Measurements from ENCODE around the gene AFDN. TPM values are rescaled to one million over a fixed set of nuclear protein-coding genes. Genes with fewer than 3 reads are reported as not detected.

AFDN gene
- total RNA-seq (113 and 299 TPM in 2 replicates), polyA plus RNA-seq (119 and 172 TPM in 2 replicates)

- Histone ChIP-seq H3K4me3 (peak within 1 kb of the TSS; percentile 86), H3K27ac (peak within 1 kb of the TSS; percentile 68)
- TF ChIP-seq, protein P1, sequence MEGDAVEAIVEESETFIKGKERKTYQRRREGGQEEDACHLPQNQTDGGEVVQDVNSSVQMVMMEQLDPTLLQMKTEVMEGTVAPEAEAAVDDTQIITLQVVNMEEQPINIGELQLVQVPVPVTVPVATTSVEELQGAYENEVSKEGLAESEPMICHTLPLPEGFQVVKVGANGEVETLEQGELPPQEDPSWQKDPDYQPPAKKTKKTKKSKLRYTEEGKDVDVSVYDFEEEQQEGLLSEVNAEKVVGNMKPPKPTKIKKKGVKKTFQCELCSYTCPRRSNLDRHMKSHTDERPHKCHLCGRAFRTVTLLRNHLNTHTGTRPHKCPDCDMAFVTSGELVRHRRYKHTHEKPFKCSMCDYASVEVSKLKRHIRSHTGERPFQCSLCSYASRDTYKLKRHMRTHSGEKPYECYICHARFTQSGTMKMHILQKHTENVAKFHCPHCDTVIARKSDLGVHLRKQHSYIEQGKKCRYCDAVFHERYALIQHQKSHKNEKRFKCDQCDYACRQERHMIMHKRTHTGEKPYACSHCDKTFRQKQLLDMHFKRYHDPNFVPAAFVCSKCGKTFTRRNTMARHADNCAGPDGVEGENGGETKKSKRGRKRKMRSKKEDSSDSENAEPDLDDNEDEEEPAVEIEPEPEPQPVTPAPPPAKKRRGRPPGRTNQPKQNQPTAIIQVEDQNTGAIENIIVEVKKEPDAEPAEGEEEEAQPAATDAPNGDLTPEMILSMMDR (IDR thresholded peaks at IDR 0.05; ENCODE audit: low read depth, low read length) = no peak
Measured at GRCh38 chr6:167826896-167827582, at the start of gene AFDN. Gene AFDN (plus strand): TSS chr6:167826911. CDS start chr6:167827133, 222 bp downstream.

DNA sequence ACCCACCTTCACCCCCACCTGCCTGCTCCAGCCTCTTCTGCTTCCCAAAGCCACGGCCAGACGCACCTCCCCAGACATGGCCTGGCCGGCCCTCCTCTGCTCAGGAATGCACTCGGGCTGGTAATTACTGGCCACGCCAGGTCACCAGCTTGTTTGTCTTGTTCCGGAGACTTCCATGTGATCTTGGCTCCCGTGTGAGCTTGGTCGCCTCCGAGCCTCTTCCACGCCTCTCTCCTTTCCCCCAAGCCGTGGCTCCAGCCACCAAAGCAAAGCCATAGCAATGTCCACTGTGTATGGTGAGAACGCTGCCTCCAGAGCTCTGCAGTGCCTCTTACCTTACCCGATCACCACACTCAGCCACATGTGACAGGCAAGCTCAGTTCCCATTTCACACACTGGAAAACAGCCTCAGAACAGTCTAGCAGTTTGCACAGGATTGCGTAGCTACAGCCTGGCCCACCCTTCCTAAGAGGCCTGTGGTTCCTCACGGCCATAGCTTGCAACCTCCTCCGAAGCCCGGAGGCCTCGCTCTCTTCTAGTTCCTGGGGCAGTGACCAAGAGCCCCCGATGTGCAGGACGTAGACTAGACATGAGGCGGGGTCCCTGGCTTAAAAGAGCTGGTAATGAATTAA lies 48.1 kb upstream of the AFDN start:
- H3K4me1 ChIP-seq (ENCODE audit: low read depth) = no peaks in the 10 kb centered on the region
- TF ChIP-seq, protein P1 (IDR thresholded peaks at IDR 0.05; ENCODE audit: low read depth, low read length) = no peak
- H3K27ac ChIP-seq = no peak overlapping the region
- H3K9me3 ChIP-seq (ENCODE audit: low read depth) = no peaks in the 10 kb centered on the region
- no peak overlapping the region for H3K4me3 ChIP-seq
- no peak for DNase-seq (ENCODE audit: low read depth in 1 of 2, low spot score in 1 of 2)
- no peaks in the 10 kb centered on the region for H3K36me3 ChIP-seq
- no peaks in the 10 kb centered on the region for H3K27me3 ChIP-seq

More at GRCh38 chr6:167826896-167827582, at the start of gene AFDN:
- H3K36me3 ChIP-seq = peaks cover 7% of the 10 kb centered on the region
- peaks cover 29% of the 10 kb centered on the region for H3K4me1 ChIP-seq (ENCODE audit: low read depth)
- no peaks in the 10 kb centered on the region for H3K27me3 ChIP-seq
- H3K9me3 ChIP-seq (ENCODE audit: low read depth) = no peaks in the 10 kb centered on the region
- peak; percentile 50 to 76 for DNase-seq (ENCODE audit: low read depth in 1 of 2, low spot score in 1 of 2)

DNA sequence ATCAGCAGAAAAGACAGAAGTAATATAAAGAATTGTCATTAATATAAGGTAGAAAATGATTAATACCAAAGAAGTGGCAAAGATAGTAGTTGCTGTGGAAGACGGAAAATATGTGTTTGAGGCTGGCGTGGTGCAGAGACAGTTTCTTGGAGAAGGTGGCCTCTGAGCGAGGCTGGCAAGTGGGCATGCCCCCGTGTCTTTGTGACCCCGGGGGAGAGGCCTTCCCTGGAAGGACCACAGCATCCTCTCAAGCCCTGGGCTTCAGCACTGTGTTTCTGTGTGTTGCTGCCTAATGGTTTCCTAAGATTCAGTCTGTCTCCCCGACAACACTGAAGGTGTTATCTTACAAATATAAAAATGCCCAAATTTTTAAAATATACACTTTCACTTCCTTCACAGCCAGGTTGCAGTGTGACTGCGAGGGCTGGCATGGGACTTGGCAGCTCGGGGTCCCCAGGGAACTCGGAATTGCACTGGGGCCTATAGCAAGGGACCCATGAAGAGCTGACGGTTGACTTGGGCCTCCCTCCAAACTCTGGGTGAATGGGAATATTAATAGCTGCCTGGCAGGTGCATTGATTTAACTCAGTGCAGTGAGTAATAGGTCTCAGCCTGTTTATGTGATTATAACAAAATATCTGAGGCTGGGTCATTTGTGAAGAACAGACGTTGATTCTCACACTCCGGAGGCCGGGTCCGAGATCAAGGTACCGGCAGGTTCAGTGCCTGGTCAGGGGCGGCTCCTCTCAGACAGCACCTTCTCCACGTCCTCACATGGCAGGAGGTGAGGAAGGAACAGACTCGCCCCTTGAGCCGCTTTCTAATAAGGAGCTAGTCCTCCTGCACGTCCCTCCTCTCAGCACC lies 47.4 kb upstream of the AFDN start:
- no peak for DNase-seq (ENCODE audit: low read depth in 1 of 2, low spot score in 1 of 2)
- TF ChIP-seq, protein P1 (IDR thresholded peaks at IDR 0.05; ENCODE audit: low read depth, low read length) = no peak
- H3K27ac ChIP-seq = no peak overlapping the region
- no peaks in the 10 kb centered on the region for H3K27me3 ChIP-seq
- no peaks in the 10 kb centered on the region for H3K9me3 ChIP-seq (ENCODE audit: low read depth)
- no peaks in the 10 kb centered on the region for H3K36me3 ChIP-seq
- no peak overlapping the region for H3K4me3 ChIP-seq
- H3K4me1 ChIP-seq (ENCODE audit: low read depth) = no peaks in the 10 kb centered on the region

- Histone ChIP-seq H3K36me3 (no peaks in the 10 kb centered on the region), H3K4me1 (ENCODE audit: low read depth) (no peaks in the 10 kb centered on the region), H3K27me3 (no peaks in the 10 kb centered on the region), H3K9me3 (ENCODE audit: low read depth) (no peaks in the 10 kb centered on the region), H3K27ac (no peak overlapping the region), H3K4me3 (no peak overlapping the region)
- DNase-seq (ENCODE audit: low read depth in 1 of 2, low spot score in 1 of 2) = no peak
- TF ChIP-seq, protein P1 (IDR thresholded peaks at IDR 0.05; ENCODE audit: low read depth, low read length) = no peak
Measured at GRCh38 chr6:167779993-167780655, 46.6 kb upstream of the AFDN start.

Measured in cardiac muscle cell (in vitro differentiated cells and primary cell).